DOHH2 (cell line): Measurements from ENCODE around the gene WFIKKN2.
"Not testable (repeated sequence)": the region's sequence is repeated elsewhere in the genome, so short reads cannot be mapped to it uniquely, and the experiment has no call there.

Experiments
- H3F3A ChIP-seq: fragments of 200-600 bp; sonication (generic), shearing (Covaris generic); 2 replicates; pipeline ENCODE4 v1.6.0; 2016; ENCODE audit warnings: antibody characterized with exemption, mild to moderate bottlenecking; ENCODE audit not compliant: control insufficient read depth, insufficient read depth
- H3K27ac ChIP-seq: fragments of 200-600 bp; sonication (generic); 2 replicates; pipeline ENCODE4 v1.5.1; 2014; ENCODE audit warnings: low read depth, mild to moderate bottlenecking, low read length, moderate library complexity
- H3K27me3 ChIP-seq: fragments of 200-600 bp; sonication (generic); 2 replicates; pipeline ENCODE4 v1.6.1; 2014; ENCODE audit warnings: mild to moderate bottlenecking, low read length, mixed read lengths; ENCODE audit not compliant: control insufficient read depth
- H3K36me3 ChIP-seq: fragments of 200-600 bp; sonication (generic); 2 replicates; pipeline ENCODE4 v1.6.1; 2014; ENCODE audit warnings: mild to moderate bottlenecking, low read length, moderate library complexity, mixed read lengths; ENCODE audit not compliant: control insufficient read depth
- H3K4me1 ChIP-seq: fragments of 200-600 bp; sonication (generic); 2 replicates; pipeline ENCODE4 v1.6.1; 2014; ENCODE audit warnings: mild to moderate bottlenecking, low read length, mixed read lengths; ENCODE audit not compliant: control insufficient read depth
- H3K4me2 ChIP-seq: fragments of 200-600 bp; sonication (generic); 2 replicates; pipeline ENCODE4 v1.6.0; 2014; ENCODE audit warnings: mild to moderate bottlenecking, low read length, moderate library complexity
- H3K4me3 ChIP-seq: fragments of 200-600 bp; sonication (generic); 2 replicates; pipeline ENCODE4 v1.5.1; 2014; ENCODE audit warnings: mild to moderate bottlenecking, low read length, mixed read lengths
- H3K79me2 ChIP-seq: fragments of 200-600 bp; sonication (generic); 2 replicates; pipeline ENCODE4 v1.6.1; 2014; ENCODE audit warnings: mild to moderate bottlenecking, low read length, mixed read lengths; ENCODE audit not compliant: control insufficient read depth
- H3K9me2 ChIP-seq: fragments of 200-600 bp; sonication (generic); replicated peaks from 2 replicates; pipeline ENCODE4 v1.6.1; 2014; ENCODE audit warnings: mild to moderate bottlenecking, low read length, mixed read lengths; ENCODE audit not compliant: control insufficient read depth
- H3K9me3 ChIP-seq: fragments of 200-600 bp; sonication (generic); 2 replicates; pipeline ENCODE4 v1.6.1; 2014; ENCODE audit warnings: antibody characterized with exemption, low read length, mixed read lengths; ENCODE audit not compliant: control insufficient read depth, insufficient read depth
- H4K20me1 ChIP-seq: fragments of 200-600 bp; sonication (generic); 2 replicates; pipeline ENCODE4 v1.6.0; 2014; ENCODE audit warnings: low read depth, mild to moderate bottlenecking, antibody characterized with exemption, low read length, moderate library complexity; ENCODE audit not compliant: control insufficient read depth, insufficient read depth
- CTCF ChIP-seq: fragments of 200-600 bp; sonication (generic); IDR thresholded peaks from one replicate; pipeline ENCODE4 v1.5.1; 2014; ENCODE audit warnings: antibody characterized with exemption, mild to moderate bottlenecking, low read depth, low read length; ENCODE audit not compliant: poor library complexity, severe bottlenecking
- EZH2phosphoT487 ChIP-seq: fragments of 200-600 bp; sonication (generic); IDR thresholded peaks from 2 replicates; pipeline ENCODE4 v1.6.1; 2017; ENCODE audit warnings: borderline replicate concordance, mild to moderate bottlenecking, antibody characterized with exemption, low read length, moderate library complexity, mixed read lengths

Gene WFIKKN2

GRCh38 chr17:50872710-50873424 is 37.5 kb downstream of the WFIKKN2 start:
- Histone ChIP-seq H3K9me2 (no peaks in the 10 kb centered on the region), H3K4me1 (peaks cover 25% of the 10 kb centered on the region), H3K9me3 (no peaks in the 10 kb centered on the region), H3K27me3 (no peaks in the 10 kb centered on the region), H3F3A (no peaks in the 10 kb centered on the region; the same call in 1 of the 2 replicates), H3K4me3 (no peak overlapping the region), H3K79me2 (peaks cover 7% of the 10 kb centered on the region), H3K36me3 (no peaks in the 10 kb centered on the region), H3K27ac (no peak overlapping the region), H4K20me1 (no peaks in the 10 kb centered on the region), H3K4me2 (no peak overlapping the region)
- TF ChIP-seq EZH2phosphoT487 (no peak), CTCF (no peak)

GRCh38 chr17:50875074-50875473 is 39.7 kb downstream of the WFIKKN2 start:
- peaks cover 5% of the 10 kb centered on the region; the same call in 1 of the 2 replicates for H3K9me3 ChIP-seq
- H3K27ac ChIP-seq, result no peak overlapping the region
- H3K4me2 ChIP-seq, result no peak overlapping the region
- no peak overlapping the region for H3K4me3 ChIP-seq
- no peak for TF ChIP-seq EZH2phosphoT487
- TF ChIP-seq CTCF, result no peak
- H3F3A ChIP-seq, result no peaks in the 10 kb centered on the region
- peaks cover 16% of the 10 kb centered on the region for H3K4me1 ChIP-seq
- H3K36me3 ChIP-seq, result no peaks in the 10 kb centered on the region
- no peaks in the 10 kb centered on the region for H3K9me2 ChIP-seq
- no peaks in the 10 kb centered on the region for H3K79me2 ChIP-seq
- no peaks in the 10 kb centered on the region for H3K27me3 ChIP-seq
- no peaks in the 10 kb centered on the region for H4K20me1 ChIP-seq

GRCh38 chr17:50877042-50877441 is 41.7 kb downstream of the WFIKKN2 start:
- H3K4me1 ChIP-seq, H3K79me2 ChIP-seq: not testable (repeated sequence)

GRCh38 chr17:50877838-50878237 is 42.5 kb downstream of the WFIKKN2 start:
- Histone ChIP-seq H3K27me3 (no peaks in the 10 kb centered on the region), H3K4me3 (no peak overlapping the region), H3K27ac (no peak overlapping the region), H3K9me2 (no peaks in the 10 kb centered on the region), H3K4me2 (no peak overlapping the region), H3F3A (no peaks in the 10 kb centered on the region; the same call in 1 of the 2 replicates), H3K4me1 (peaks cover 5% of the 10 kb centered on the region; the same call in 1 of the 2 replicates), H3K36me3 (no peaks in the 10 kb centered on the region), H3K9me3 (peaks cover 6% of the 10 kb centered on the region; the same call in 1 of the 2 replicates), H4K20me1 (no peaks in the 10 kb centered on the region), H3K79me2 (no peaks in the 10 kb centered on the region)
- TF ChIP-seq EZH2phosphoT487, result no peak
- no peak for TF ChIP-seq CTCF

More at GRCh38 chr17:50877042-50877441, 41.7 kb downstream of the WFIKKN2 start:
- H3K9me2 ChIP-seq, H3K27me3 ChIP-seq, H3K9me3 ChIP-seq, H3F3A ChIP-seq, H3K4me3 ChIP-seq, H3K4me2 ChIP-seq, H4K20me1 ChIP-seq, H3K36me3 ChIP-seq, H3K27ac ChIP-seq: not testable (repeated sequence)
